Osteocyte (in vitro differentiated cells): ENCODE data around the gene FZD7. TPM values are rescaled to one million over a fixed set of nuclear protein-coding genes. Genes with fewer than 3 reads are reported as not detected.

Experiments used
- DNase-seq: peaks from one replicate; pipeline ENCODE4 v3.0.0; 2021; ENCODE audit warnings: mixed read lengths; ENCODE audit not compliant: unreplicated experiment; ENCODE audit errors: extremely low spot score
- H3K27ac Mint-ChIP-seq: one replicate; pipeline ENCODE4 v1.8.0; 2021; ENCODE audit warnings: mild to moderate bottlenecking, mixed read lengths; ENCODE audit not compliant: unreplicated experiment
- H3K27me3 Mint-ChIP-seq: one replicate; pipeline ENCODE4 v1.8.0; 2021; ENCODE audit warnings: mixed read lengths; ENCODE audit not compliant: unreplicated experiment
- H3K36me3 Mint-ChIP-seq: one replicate; pipeline ENCODE4 v1.8.0; 2021; ENCODE audit warnings: mixed read lengths; ENCODE audit not compliant: unreplicated experiment
- H3K4me1 Mint-ChIP-seq: one replicate; pipeline ENCODE4 v1.8.0; 2021; ENCODE audit warnings: mixed read lengths; ENCODE audit not compliant: unreplicated experiment
- H3K4me3 Mint-ChIP-seq: one replicate; pipeline ENCODE4 v1.8.0; 2021; ENCODE audit warnings: mild to moderate bottlenecking, moderate library complexity, mixed read lengths; ENCODE audit not compliant: unreplicated experiment
- H3K9me3 Mint-ChIP-seq: one replicate; pipeline ENCODE4 v1.8.0; 2021; ENCODE audit warnings: mixed read lengths; ENCODE audit not compliant: unreplicated experiment
- total RNA-seq: library from RNA; stranded (reverse); gene quantifications from 2 replicates; pipeline ENCODE4 v1.2.1, GENCODE V29; 2021
- TF ChIP-seq, protein P1 (sequence below): fragments of 200-600 bp; sonication (generic); IDR thresholded peaks from 2 replicates; pipeline ENCODE4 v1.5.0; 2021; ENCODE audit warnings: antibody characterized with exemption, mild to moderate bottlenecking, moderate library complexity

FZD7 gene
- total RNA-seq, 1 donor from 2014 or later: 37.0 TPM

DNA sequence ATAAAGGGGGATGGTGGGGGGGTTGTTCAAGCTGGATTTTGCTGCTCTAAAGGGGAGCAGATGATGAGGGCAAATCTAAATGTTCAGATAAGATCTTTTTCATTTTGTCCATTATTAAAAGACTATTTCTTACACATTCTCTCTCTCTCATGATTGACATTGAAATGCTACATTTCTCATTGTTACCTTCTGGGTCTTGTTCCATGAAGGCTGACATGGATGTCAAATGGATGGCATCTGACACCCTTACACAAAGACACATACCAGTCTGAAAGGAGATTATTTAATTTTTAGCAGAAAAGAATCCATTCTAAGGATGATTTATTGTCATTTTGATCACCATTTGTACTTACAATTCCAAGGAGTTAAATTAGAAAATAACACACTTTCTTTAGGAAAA lies 11.1 kb downstream of the FZD7 start:
- peaks cover 7% of the 10 kb centered on the region for H3K36me3 Mint-ChIP-seq
- H3K4me1 Mint-ChIP-seq: no peaks in the 10 kb centered on the region
- TF ChIP-seq, protein P1, sequence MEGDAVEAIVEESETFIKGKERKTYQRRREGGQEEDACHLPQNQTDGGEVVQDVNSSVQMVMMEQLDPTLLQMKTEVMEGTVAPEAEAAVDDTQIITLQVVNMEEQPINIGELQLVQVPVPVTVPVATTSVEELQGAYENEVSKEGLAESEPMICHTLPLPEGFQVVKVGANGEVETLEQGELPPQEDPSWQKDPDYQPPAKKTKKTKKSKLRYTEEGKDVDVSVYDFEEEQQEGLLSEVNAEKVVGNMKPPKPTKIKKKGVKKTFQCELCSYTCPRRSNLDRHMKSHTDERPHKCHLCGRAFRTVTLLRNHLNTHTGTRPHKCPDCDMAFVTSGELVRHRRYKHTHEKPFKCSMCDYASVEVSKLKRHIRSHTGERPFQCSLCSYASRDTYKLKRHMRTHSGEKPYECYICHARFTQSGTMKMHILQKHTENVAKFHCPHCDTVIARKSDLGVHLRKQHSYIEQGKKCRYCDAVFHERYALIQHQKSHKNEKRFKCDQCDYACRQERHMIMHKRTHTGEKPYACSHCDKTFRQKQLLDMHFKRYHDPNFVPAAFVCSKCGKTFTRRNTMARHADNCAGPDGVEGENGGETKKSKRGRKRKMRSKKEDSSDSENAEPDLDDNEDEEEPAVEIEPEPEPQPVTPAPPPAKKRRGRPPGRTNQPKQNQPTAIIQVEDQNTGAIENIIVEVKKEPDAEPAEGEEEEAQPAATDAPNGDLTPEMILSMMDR: no peak
- DNase-seq: no peak
- no peak overlapping the region for H3K4me3 Mint-ChIP-seq
- H3K27ac Mint-ChIP-seq: no peak overlapping the region
- H3K27me3 Mint-ChIP-seq: peaks cover 4% of the 10 kb centered on the region
- no peaks in the 10 kb centered on the region for H3K9me3 Mint-ChIP-seq

DNA sequence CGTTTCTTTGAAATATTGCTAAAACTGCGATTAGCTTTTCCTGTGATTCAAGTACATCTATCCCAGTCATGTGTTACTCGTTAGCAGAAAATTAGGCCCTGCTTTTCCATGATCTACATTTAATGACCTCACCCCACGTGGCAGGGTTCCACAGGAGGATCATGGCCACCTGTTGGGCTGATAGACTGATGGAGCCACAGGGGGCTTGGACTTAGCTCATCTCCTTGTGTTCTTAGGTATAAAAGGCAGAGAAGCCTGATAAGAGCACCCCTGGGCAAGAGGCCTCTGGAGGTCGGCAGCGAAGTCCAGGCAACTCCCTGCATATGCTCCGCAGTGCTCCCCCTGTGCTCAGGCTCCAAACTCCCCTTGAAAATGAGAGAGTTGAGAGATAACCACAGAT lies 12.9 kb downstream of the FZD7 start:
- peaks cover 5% of the 10 kb centered on the region for H3K4me1 Mint-ChIP-seq
- no peaks in the 10 kb centered on the region for H3K9me3 Mint-ChIP-seq
- DNase-seq: no peak
- no peak overlapping the region for H3K4me3 Mint-ChIP-seq
- no peak overlapping the region for H3K27ac Mint-ChIP-seq
- H3K36me3 Mint-ChIP-seq: peaks cover 4% of the 10 kb centered on the region
- TF ChIP-seq, protein P1: no peak
- H3K27me3 Mint-ChIP-seq: peaks cover 4% of the 10 kb centered on the region

DNA sequence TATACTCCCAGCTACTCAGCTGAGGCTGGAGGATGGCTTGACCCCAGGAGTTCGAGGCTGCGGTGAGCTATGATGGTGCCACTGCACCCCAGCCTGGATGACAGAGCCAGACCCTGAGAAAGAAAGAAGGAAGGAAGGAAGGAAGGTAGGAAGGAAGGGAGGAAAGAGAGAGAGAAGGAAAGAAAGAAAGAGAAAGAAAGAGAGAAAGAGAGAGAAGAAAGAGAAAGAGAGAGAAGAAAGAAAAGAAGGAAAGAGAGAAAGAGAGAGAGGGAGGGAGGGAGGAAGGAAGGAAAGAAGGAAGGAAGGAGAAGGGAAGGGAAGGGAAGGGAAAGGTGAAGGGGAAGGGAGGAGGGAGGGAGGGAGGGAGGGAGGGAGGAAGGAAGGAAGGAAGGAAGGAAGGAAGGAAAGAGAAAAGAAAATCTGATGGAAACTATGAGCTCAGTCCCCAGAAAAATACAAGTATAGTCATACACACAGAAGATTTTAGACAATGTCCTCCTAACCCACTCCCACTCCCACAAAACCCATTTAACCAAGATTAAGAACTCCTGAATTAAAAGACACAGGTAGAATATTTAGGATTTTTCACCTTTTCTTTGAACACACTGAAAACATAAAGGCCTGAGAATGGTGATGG lies 15.6 kb downstream of the FZD7 start:
- Mint-ChIP-seq H3K4me3 (no peak overlapping the region), H3K36me3 (peaks cover 4% of the 10 kb centered on the region), H3K4me1 (peaks cover 16% of the 10 kb centered on the region), H3K27me3 (peaks cover 4% of the 10 kb centered on the region), H3K9me3 (no peaks in the 10 kb centered on the region), H3K27ac (no peak overlapping the region)
- TF ChIP-seq, protein P1: no peak
- DNase-seq: no peak

DNA sequence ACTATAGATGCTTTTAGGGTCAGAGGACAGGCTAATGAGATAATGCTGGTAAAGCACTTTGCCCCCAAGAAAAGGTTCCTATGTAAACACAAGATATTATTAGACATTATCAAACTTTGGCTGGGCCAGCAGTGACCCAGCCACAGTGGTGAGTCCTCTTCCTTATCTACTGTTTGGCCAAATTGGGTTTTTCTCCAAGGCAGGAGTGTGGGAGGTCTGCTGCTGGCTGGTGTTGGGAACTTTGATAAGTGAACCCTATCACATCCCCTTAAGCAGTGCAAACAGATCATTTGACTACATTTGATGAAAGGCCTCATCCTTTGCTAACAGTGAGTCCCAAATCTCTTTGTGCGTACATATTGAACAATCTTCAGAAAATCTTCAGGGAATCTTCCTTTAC lies 16.2 kb downstream of the FZD7 start:
- no peak for DNase-seq
- Mint-ChIP-seq H3K36me3 (peaks cover 4% of the 10 kb centered on the region), H3K27ac (no peak overlapping the region), H3K27me3 (peaks cover 8% of the 10 kb centered on the region), H3K9me3 (no peaks in the 10 kb centered on the region), H3K4me1 (peaks cover 16% of the 10 kb centered on the region), H3K4me3 (no peak overlapping the region)
- TF ChIP-seq, protein P1: no peak

DNA sequence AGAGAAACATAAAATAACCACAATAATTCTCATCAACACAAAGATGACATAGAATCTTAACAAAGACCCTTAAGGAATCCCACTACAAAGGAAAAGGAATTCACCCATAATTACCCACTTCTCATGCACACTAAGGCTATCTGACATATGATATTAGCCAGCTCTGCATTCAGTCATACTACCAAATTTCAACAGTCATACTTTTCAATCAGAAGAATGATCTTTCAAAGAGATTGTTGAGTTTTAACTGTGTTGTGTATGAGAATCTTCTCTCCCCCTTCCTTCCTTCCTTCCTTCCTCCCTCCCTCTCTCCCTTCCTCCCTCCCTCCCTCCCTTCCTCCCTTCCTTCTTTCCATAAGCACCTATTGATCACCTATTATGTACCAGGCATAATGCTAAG lies 17.0 kb downstream of the FZD7 start:
- peaks cover 16% of the 10 kb centered on the region for H3K4me1 Mint-ChIP-seq
- H3K27ac Mint-ChIP-seq: no peak overlapping the region
- peaks cover 4% of the 10 kb centered on the region for H3K36me3 Mint-ChIP-seq
- H3K9me3 Mint-ChIP-seq: no peaks in the 10 kb centered on the region
- no peak overlapping the region for H3K4me3 Mint-ChIP-seq
- H3K27me3 Mint-ChIP-seq: peaks cover 8% of the 10 kb centered on the region
- TF ChIP-seq, protein P1: no peak
- DNase-seq: no peak
